Esophagus muscularis mucosa (tissue), 4 donors: Measurements from ENCODE around the gene CORIN. TPM values are rescaled to one million over a fixed set of nuclear protein-coding genes. Genes with fewer than 3 reads are reported as not detected.

Source experiments
- DNase-seq: peaks from one replicate; pipeline ENCODE4 v3.0.0-alpha.2; 2017; ENCODE audit errors: extremely low spot score
- H3K27ac ChIP-seq, 4 donors: fragments of 200-600 bp; sonication (generic); replicated peaks in 1 of 4; 1 replicate in 3 of 4; 2 replicates in 1 of 4; pipeline ENCODE4 v1.5.1; 2016 to 2019; ENCODE audit warnings: mild to moderate bottlenecking in 1 of 4
- H3K27me3 ChIP-seq, 4 donors: fragments of 200-600 bp; sonication (generic); one replicate each; pipeline versions ENCODE4 v1.5.1 to v1.6.0; 2016 to 2019
- H3K36me3 ChIP-seq, 4 donors: fragments of 200-600 bp; sonication (generic); one replicate each; pipeline ENCODE4 v1.5.1; 2016 to 2019
- H3K4me1 ChIP-seq, 4 donors: fragments of 200-600 bp; sonication (generic); one replicate each; pipeline ENCODE4 v1.5.1; 2016 to 2019
- H3K4me3 ChIP-seq, 4 donors: fragments of 200-600 bp; sonication (generic); 1 replicate in 2 of 4; 2 replicates in 2 of 4; pipeline ENCODE4 v1.5.1; 2016 to 2019; ENCODE audit warnings: mild to moderate bottlenecking in 4 of 4, moderate library complexity in 1 of 4
- H3K9me3 ChIP-seq, 4 donors: fragments of 200-600 bp; sonication (generic); 1 replicate in 3 of 4; 2 replicates in 1 of 4; pipeline ENCODE4 v1.5.1; 2016 to 2019
- CTCF ChIP-seq, 3 experiments: fragments of 200-600 bp in 2 of 3; fragments of 450-650 bp in 1 of 3; sonication (generic) in 2 of 3; IDR thresholded peaks; one replicate each; pipeline ENCODE4 v1.5.1; 2017 to 2019; ENCODE audit warnings: antibody characterized with exemption in 3 of 3, mild to moderate bottlenecking in 2 of 3, moderate library complexity in 1 of 3
- EP300 ChIP-seq: sonication (generic); formaldehyde crosslinking; IDR thresholded peaks from one replicate; pipeline ENCODE4 v1.6.1; 2017; ENCODE audit warnings: antibody characterized with exemption
- POLR2A ChIP-seq: fragments of 450-650 bp; IDR thresholded peaks from one replicate; pipeline ENCODE4 v1.6.1; 2017; ENCODE audit warnings: antibody characterized with exemption, moderate library complexity, mild to moderate bottlenecking, low read depth
- POLR2AphosphoS5 ChIP-seq, 2 donors: sonication (generic); formaldehyde crosslinking; IDR thresholded peaks; one replicate each; pipeline ENCODE4 v1.6.1; 2017; ENCODE audit warnings: antibody characterized with exemption in 2 of 2
- WGBS: methylation state at CpG from one replicate; pipeline ENCODE4 v1.1.5; 2018; 5-methylcytosine and 5-hydroxymethylcytosine counted together
- intact Hi-C: fragments of 100-400 bp; cut with DNase I; formaldehyde crosslinking; loops from one replicate; pipeline ENCODE4 v1.15.1; 2023
- total RNA-seq, 4 donors: library from RNA; depleted of rRNA; stranded (reverse); fragments of >200 nt; gene quantifications; one replicate each; pipeline versions ENCODE4 v1.1.0 to v1.2.1, GENCODE V29; 2016

Gene CORIN
- total RNA-seq, 4 donors from 2014 or later = 1.2 to 4.8 (median 2.8) TPM

- WGBS = 80% methylated on average over 4 of the region's 4 CpGs
- Histone ChIP-seq H3K9me3 (no peaks in the 10 kb centered on the region), H3K4me3 (no peak overlapping the region), H3K36me3 (no peaks in the 10 kb centered on the region), H3K27ac (no peak overlapping the region), H3K27me3 (no peaks in the 10 kb centered on the region), H3K4me1 (peaks cover 0 to 11% (median 5%) of the 10 kb centered on the region in 4 donors)
- intact Hi-C loops = no loop called here
- no peak for TF ChIP-seq POLR2AphosphoS5 (IDR thresholded peaks at IDR 0.05)
- TF ChIP-seq POLR2A = no peak
- TF ChIP-seq EP300 = no peak
- TF ChIP-seq CTCF (IDR thresholded peaks at IDR 0.05) = no peak
- no peak for DNase-seq
Measured at GRCh38 chr4:47749858-47750257, 88.0 kb downstream of the CORIN start.

GRCh38 chr4:47749060-47749459 lies 88.8 kb downstream of the CORIN start:
- no peak for DNase-seq
- Histone ChIP-seq H3K4me1 (peaks cover 0 to 16% (median 5%) of the 10 kb centered on the region in 4 donors), H3K36me3 (no peaks in the 10 kb centered on the region), H3K27me3 (no peaks in the 10 kb centered on the region), H3K27ac (no peak overlapping the region), H3K4me3 (no peak overlapping the region), H3K9me3 (no peaks in the 10 kb centered on the region)
- WGBS = 91% methylated on average over 1 of the region's 1 CpG
- intact Hi-C loops = no loop called here
- no peak for TF ChIP-seq POLR2AphosphoS5 (IDR thresholded peaks at IDR 0.05)
- no peak for TF ChIP-seq CTCF (IDR thresholded peaks at IDR 0.05)
- no peak for TF ChIP-seq POLR2A
- TF ChIP-seq EP300 = no peak

GRCh38 chr4:47747846-47748494 lies 89.9 kb downstream of the CORIN start:
- intact Hi-C loops = no loop called here
- TF ChIP-seq EP300 (no peak), POLR2A (no peak)
- H3K4me3 ChIP-seq = no peak overlapping the region
- 81% methylated on average over 1 of the region's 1 CpG for WGBS
- no peak for DNase-seq
- no peaks in the 10 kb centered on the region for H3K9me3 ChIP-seq
- H3K27me3 ChIP-seq = no peaks in the 10 kb centered on the region
- H3K4me1 ChIP-seq = peaks cover 0 to 16% (median 5%) of the 10 kb centered on the region in 4 donors
- H3K36me3 ChIP-seq = no peaks in the 10 kb centered on the region
- H3K27ac ChIP-seq = no peak overlapping the region

- intact Hi-C loops = no loop called here
- no peak for DNase-seq
- no peak for TF ChIP-seq POLR2AphosphoS5 (IDR thresholded peaks at IDR 0.05)
- H3K4me1 ChIP-seq = peaks cover 0 to 16% (median 5%) of the 10 kb centered on the region in 4 donors
- H3K36me3 ChIP-seq = no peaks in the 10 kb centered on the region
- H3K27me3 ChIP-seq = no peaks in the 10 kb centered on the region
- H3K4me3 ChIP-seq = no peak overlapping the region
- H3K27ac ChIP-seq = no peak overlapping the region
- no peaks in the 10 kb centered on the region for H3K9me3 ChIP-seq
Measured at GRCh38 chr4:47747211-47747610, 90.7 kb downstream of the CORIN start.

- no peak overlapping the region for H3K27ac ChIP-seq
- 97% methylated on average over 4 of the region's 4 CpGs for WGBS
Measured at GRCh38 chr4:47746122-47746521, 91.7 kb downstream of the CORIN start.

More at GRCh38 chr4:47746122-47746521, 91.7 kb downstream of the CORIN start:
- DNase-seq = no peak
- peaks cover 0 to 16% (median 5%) of the 10 kb centered on the region in 4 donors for H3K4me1 ChIP-seq
- H3K9me3 ChIP-seq = no peaks in the 10 kb centered on the region
- TF ChIP-seq POLR2A (no peak), POLR2AphosphoS5 (IDR thresholded peaks at IDR 0.05) (no peak), EP300 (no peak), CTCF (IDR thresholded peaks at IDR 0.05) (no peak)
- intact Hi-C loops = no loop called here
- no peaks in the 10 kb centered on the region for H3K36me3 ChIP-seq
- no peak overlapping the region for H3K4me3 ChIP-seq
- no peaks in the 10 kb centered on the region for H3K27me3 ChIP-seq
